ENCODE measurements around the gene HMGB4. TPM values are rescaled to one million over a fixed set of nuclear protein-coding genes. Genes with fewer than 3 reads are reported as not detected.

HMGB4 gene
- total RNA-seq, 1 experiment from 2014 or later = not detected

DNA sequence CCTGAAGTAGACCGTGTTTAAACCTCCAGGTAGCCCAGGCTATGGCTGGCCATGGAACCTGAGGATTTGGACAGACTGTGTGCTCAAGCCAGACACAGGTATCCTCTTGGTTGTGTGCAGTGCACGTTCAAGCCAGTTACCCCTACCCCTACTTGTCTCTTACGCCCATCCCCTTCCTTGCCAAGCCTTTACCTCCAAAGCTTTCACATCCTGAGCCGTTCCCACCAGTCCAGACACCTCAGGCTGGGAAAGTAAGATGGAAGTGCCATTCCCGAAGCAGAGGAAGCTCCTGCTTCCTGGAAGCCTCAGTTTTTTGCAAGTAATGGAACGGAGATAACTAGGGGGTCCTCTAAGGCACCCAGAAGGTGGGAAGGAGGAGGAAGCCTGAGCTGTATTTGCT lies 41.5 kb upstream of the HMGB4 start:
- H3K27ac ChIP-seq (ENCODE audit: low read length) = no peak overlapping the region
- H3K9me3 ChIP-seq (ENCODE audit: control insufficient read depth, insufficient read depth, low read depth, low read length) = no peaks in the 10 kb centered on the region
- BruUV-seq (replicated peaks) = no TSS peak
- TF ChIP-seq, protein P1, sequence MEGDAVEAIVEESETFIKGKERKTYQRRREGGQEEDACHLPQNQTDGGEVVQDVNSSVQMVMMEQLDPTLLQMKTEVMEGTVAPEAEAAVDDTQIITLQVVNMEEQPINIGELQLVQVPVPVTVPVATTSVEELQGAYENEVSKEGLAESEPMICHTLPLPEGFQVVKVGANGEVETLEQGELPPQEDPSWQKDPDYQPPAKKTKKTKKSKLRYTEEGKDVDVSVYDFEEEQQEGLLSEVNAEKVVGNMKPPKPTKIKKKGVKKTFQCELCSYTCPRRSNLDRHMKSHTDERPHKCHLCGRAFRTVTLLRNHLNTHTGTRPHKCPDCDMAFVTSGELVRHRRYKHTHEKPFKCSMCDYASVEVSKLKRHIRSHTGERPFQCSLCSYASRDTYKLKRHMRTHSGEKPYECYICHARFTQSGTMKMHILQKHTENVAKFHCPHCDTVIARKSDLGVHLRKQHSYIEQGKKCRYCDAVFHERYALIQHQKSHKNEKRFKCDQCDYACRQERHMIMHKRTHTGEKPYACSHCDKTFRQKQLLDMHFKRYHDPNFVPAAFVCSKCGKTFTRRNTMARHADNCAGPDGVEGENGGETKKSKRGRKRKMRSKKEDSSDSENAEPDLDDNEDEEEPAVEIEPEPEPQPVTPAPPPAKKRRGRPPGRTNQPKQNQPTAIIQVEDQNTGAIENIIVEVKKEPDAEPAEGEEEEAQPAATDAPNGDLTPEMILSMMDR (IDR thresholded peaks at IDR 0.05) = no peak
- TF ChIP-seq POLR2AphosphoS5 (IDR thresholded peaks at IDR 0.05; ENCODE audit: low read depth, low read length) (no peak), TCF7L2 (IDR thresholded peaks at IDR 0.05; ENCODE audit: low read depth, low read length) (no peak), SIN3A (IDR thresholded peaks at IDR 0.05; ENCODE audit: borderline replicate concordance, insufficient read depth, low read depth, low read length) (no peak)
- TF ChIP-seq, protein P2, sequence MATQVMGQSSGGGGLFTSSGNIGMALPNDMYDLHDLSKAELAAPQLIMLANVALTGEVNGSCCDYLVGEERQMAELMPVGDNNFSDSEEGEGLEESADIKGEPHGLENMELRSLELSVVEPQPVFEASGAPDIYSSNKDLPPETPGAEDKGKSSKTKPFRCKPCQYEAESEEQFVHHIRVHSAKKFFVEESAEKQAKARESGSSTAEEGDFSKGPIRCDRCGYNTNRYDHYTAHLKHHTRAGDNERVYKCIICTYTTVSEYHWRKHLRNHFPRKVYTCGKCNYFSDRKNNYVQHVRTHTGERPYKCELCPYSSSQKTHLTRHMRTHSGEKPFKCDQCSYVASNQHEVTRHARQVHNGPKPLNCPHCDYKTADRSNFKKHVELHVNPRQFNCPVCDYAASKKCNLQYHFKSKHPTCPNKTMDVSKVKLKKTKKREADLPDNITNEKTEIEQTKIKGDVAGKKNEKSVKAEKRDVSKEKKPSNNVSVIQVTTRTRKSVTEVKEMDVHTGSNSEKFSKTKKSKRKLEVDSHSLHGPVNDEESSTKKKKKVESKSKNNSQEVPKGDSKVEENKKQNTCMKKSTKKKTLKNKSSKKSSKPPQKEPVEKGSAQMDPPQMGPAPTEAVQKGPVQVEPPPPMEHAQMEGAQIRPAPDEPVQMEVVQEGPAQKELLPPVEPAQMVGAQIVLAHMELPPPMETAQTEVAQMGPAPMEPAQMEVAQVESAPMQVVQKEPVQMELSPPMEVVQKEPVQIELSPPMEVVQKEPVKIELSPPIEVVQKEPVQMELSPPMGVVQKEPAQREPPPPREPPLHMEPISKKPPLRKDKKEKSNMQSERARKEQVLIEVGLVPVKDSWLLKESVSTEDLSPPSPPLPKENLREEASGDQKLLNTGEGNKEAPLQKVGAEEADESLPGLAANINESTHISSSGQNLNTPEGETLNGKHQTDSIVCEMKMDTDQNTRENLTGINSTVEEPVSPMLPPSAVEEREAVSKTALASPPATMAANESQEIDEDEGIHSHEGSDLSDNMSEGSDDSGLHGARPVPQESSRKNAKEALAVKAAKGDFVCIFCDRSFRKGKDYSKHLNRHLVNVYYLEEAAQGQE (IDR thresholded peaks at IDR 0.05; ENCODE audit: insufficient read depth in 1 of 2, low read depth in 2 of 2, low read length in 1 of 2) = no peak
- intact Hi-C loops (cut with micrococcal nuclease; ENCODE audit: unreplicated experiment) = no loop called here
- ChIA-PET POLR2A (no interaction called here), CTCF (no interaction called here)
- no peak overlapping the region for H3K4me3 ChIP-seq (ENCODE audit: low read depth in 2 of 2, low read length in 2 of 2)
- no peak for DNase-seq (ENCODE audit: low read depth, low spot score)
- no peaks in the 10 kb centered on the region for H3K36me3 ChIP-seq (ENCODE audit: control insufficient read depth, insufficient read depth, low read length)
- in situ Hi-C loops (cut with HindIII; ENCODE audit: low pct_unique_long_range_greater_than_20kb, low sequenced_read_pairs) = no loop called here
- ATAC-seq = no peak
- H3K4me1 ChIP-seq (ENCODE audit: control insufficient read depth, insufficient read depth, low read length) = no peaks in the 10 kb centered on the region
- H3K27me3 ChIP-seq (ENCODE audit: control insufficient read depth, insufficient read depth, low read length) = peaks cover 2% of the 10 kb centered on the region; the same call in 1 of the 2 replicates

DNA sequence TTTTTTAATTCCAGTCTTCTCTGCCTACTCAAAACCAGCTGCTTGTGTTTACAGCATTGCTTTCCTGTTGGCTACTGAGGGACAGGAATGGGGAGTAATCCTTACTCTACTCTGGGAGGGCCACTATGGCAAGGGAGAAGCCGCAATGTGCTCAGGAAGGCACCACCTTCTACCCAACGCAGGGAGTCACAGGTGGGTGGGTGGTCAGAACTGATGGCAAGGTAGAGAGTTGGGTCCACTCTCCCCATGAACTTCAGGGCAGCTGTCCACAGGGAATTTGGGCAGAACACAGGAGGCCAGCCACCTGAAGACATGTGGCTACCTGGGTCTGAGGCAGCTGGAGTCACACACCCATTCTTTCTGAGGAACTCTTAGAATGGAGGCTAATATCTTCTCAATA lies 40.5 kb upstream of the HMGB4 start:
- Histone ChIP-seq H3K36me3 (ENCODE audit: control insufficient read depth, insufficient read depth, low read length) (no peaks in the 10 kb centered on the region), H3K4me1 (ENCODE audit: control insufficient read depth, insufficient read depth, low read length) (no peaks in the 10 kb centered on the region), H3K9me3 (ENCODE audit: control insufficient read depth, insufficient read depth, low read depth, low read length) (no peaks in the 10 kb centered on the region), H3K27ac (ENCODE audit: low read length) (no peak overlapping the region), H3K27me3 (ENCODE audit: control insufficient read depth, insufficient read depth, low read length) (peaks cover 2% of the 10 kb centered on the region; the same call in 1 of the 2 replicates), H3K4me3 (ENCODE audit: low read depth in 2 of 2, low read length in 2 of 2) (no peak overlapping the region)
- in situ Hi-C loops (cut with HindIII; ENCODE audit: low pct_unique_long_range_greater_than_20kb, low sequenced_read_pairs) (no loop called here), intact Hi-C loops (cut with micrococcal nuclease; ENCODE audit: unreplicated experiment) (no loop called here)
- TF ChIP-seq, protein P2 (IDR thresholded peaks at IDR 0.05; ENCODE audit: insufficient read depth in 1 of 2, low read depth in 2 of 2, low read length in 1 of 2) = no peak
- TF ChIP-seq POLR2AphosphoS5 (IDR thresholded peaks at IDR 0.05; ENCODE audit: low read depth, low read length) (no peak), TCF7L2 (IDR thresholded peaks at IDR 0.05; ENCODE audit: low read depth, low read length) (no peak), SIN3A (IDR thresholded peaks at IDR 0.05; ENCODE audit: borderline replicate concordance, insufficient read depth, low read depth, low read length) (no peak)
- TF ChIP-seq, protein P1 (IDR thresholded peaks at IDR 0.05) = no peak
- ATAC-seq (no peak), DNase-seq (ENCODE audit: low read depth, low spot score) (no peak)
- ChIA-PET POLR2A (no interaction called here), CTCF (no interaction called here)
- no TSS peak for BruUV-seq (replicated peaks)
